NCI-H748 (cell line): ENCODE data around the gene GTPBP6.
"Not testable (repeated sequence)": the region's sequence is repeated elsewhere in the genome, so short reads cannot be mapped to it uniquely, and the experiment has no call there.

Experiments used
- DNase-seq: peaks from one replicate; lab custom pipeline; 2025; ENCODE audit not compliant: unreplicated experiment; lab: John Stamatoyannopoulos, UW

Gene GTPBP6

GRCh38 chrX:265502-265901 is 53.1 kb downstream of the GTPBP6 start:
- DNase-seq, result no peak

DNA sequence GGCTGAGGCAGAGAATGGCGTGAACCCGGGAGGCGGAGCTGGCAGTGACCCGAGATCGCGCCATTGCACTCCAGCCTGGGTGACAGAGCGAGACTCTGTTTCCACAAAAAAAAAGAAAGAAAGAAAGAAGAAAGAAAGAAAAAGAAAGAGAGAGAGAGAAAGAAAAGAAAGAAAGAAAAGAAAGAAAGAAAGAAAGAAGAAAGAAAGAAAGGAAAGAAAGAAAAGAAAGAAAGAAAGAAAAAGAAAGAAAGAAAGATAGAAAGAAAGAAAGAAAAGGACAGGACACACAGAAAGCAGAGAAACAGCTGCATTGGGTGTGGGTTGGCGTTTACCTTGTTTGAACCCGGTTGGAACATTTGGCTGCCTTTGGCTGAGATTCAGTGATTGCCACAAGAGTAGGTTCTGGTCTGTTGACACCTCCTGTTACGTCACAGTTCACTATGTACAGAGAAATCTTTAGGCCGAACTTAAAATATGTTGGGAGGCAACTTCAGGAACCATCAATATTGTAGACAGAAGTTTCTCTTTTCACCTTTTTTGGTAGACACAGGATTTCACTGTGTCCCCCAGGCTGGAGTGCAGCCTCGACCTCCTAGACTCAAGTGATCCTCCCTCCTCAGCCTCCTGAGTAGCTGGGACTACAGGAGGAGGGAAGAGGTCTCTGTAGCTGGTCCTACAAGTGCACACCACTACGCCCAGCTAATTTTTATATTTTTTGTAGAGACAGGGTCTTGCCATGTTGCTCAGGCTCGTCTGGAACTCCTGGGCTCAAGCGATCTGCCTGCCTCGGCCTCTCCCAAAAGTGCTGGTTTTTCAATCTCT is 53.8 kb downstream of the GTPBP6 start:
- no peak for DNase-seq

GRCh38 chrX:264006-264405 is 54.6 kb downstream of the GTPBP6 start:
- DNase-seq, result not testable (repeated sequence)

DNA sequence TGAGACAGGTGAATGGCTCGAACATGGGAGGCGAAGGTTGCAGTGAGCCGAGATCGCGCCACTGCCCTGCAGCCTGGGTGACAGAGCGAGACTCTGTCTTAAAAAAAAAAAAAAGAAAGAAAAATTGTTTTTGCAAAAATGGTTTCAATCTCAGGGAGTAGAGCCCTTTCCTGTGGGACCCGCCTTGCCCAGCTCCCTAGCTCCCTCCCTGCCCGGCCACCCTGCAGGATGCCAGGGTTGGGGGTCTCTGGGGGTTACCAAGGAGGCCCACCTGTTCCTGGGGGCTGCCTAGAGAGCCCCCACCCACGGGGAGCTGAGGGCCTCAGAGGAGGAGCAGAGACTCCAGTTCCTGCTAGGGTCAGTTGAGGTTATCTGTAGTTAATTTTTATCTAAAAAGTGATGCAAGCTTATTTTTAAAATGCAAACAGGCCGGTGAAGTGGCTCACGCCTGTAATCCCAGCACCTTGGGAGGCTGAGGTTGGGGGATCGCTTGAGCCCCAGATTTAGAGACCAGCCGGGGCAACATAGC is 56.2 kb downstream of the GTPBP6 start:
- no peak for DNase-seq

DNA sequence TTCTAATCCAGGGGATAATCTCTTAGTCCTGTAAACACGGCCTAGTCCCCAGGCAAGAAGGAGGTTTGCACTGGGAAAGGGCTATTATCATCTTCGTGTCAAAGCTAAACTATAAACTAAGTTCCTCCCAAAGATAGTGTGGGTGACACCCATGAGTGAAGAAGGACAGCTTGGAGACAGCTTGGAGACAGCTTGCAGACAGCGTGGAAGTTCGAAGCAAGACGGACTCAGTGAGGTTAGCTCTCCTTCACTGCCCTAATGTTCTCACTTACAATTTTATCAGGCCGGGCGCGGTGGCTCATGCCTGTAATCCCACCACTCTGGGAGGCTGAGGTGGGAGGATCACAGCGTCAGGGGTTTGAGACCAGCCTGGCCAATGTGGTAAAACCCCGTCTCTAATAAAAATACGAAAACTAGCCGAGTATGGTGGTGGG is 56.7 kb downstream of the GTPBP6 start:
- DNase-seq, result no peak

GRCh38 chrX:261167-261918 is 57.3 kb downstream of the GTPBP6 start:
- DNase-seq, result no peak

- no peak for DNase-seq
Observed at GRCh38 chrX:259692-260355, 58.8 kb downstream of the GTPBP6 start.

GRCh38 chrX:258291-259040 is 60.1 kb downstream of the GTPBP6 start:
- no peak for DNase-seq

GRCh38 chrX:257681-258289 is 60.8 kb downstream of the GTPBP6 start:
- DNase-seq, result no peak

GRCh38 chrX:257054-257453 is 61.5 kb downstream of the GTPBP6 start:
- DNase-seq, result not testable (repeated sequence)

DNA sequence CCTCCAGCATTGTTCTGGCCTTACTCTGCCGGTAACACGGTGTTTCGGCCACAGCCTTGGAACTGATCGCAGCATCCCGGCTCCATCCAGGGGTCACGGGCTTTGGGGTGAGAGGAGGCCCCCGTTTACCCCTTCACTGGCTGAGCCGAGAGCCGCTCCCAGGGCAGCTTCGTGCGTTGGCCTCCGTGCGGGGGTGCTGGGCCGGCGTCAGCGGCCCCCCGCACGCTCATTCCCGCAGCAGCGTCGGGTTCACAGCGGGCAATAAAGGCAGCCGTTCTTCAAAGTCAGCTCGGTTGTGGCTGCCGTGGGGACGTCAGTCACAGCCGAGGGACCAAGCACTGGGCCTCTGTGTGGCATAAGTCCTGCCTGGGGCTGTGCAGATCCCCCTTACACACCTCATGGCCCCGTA is 62.7 kb downstream of the GTPBP6 start:
- DNase-seq, result no peak
